Eye (tissue), 1 donor: ENCODE data around the gene ZBTB45.
"Not testable (repeated sequence)": the region's sequence is repeated elsewhere in the genome, so short reads cannot be mapped to it uniquely, and the experiment has no call there.

Source experiments
- DNase-seq: peaks from one replicate; pipeline ENCODE4 v3.0.0-alpha.2; 2015

The ZBTB45 gene

DNA sequence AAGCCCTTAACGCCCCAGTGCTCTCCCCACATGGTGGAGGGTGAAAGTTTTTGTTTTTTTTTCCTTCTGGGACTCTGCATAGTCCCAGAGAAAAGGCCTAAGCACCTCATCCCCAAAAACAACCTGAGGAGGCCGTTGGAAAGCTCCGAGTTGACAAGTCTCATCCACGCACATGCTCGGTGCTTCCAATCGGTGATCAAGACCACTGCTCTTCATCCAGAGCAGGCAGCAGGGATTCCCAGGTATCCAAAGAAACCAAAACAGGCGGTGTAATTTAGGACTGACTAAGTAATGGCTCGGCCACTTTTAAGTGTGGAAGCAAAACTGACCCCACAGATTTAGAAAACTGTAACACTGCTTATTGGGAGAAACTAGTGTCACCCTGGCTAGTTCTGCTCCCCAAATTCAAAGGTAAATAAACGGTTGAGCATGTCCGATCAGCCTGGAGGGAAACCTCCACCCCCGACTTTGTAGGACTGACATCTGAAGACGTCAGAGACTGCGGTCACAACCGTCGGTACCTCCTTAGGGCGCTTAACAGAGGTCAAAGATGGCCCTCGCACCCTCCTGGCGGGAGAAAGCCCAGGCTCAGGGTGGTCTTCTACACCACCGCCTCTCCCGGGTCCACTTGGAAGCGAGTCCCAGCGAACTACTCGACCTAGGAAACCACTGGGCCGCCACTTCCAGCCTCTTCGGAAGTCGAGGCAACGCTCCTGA, 44.5 kb downstream of the ZBTB45 start:
- no peak for DNase-seq

GRCh38 chr19:58474291-58474996, 45.2 kb downstream of the ZBTB45 start:
- DNase-seq, result no peak

- no peak for DNase-seq
Measured at GRCh38 chr19:58473775-58474174, 45.8 kb downstream of the ZBTB45 start.

- no peak for DNase-seq
Measured at GRCh38 chr19:58471736-58472135, 47.9 kb downstream of the ZBTB45 start.

DNA sequence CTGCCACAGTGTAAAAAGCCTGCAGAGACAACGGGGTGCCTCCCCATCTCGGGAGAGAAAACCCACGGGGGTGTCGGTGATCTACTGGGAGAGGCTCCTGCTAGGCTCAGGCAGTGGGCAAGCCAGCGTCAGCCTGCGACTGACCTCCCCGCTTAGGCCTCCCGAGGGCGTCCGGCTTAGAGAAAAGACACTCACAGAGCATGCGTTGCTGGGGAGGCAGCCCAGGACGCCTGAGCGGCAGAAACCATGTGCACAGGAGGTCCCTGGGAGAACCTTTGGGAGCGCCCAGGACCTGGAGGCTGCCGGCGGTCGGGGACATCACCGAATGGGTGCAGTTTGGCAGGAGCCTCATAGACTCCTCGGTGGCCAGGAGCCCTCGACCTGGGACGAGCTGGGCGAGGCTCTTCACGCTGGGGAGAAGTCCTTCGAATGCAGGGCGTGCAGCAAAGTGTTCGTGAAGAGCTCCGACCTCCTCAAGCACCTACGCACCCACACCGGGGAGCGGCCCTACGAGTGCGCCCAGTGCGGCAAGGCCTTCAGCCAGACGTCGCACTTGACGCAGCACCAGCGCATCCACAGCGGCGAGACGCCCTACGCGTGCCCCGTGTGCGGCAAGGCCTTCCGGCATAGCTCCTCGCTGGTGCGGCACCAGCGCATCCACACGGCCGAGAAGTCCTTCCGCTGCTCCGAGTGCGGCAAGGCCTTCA, 48.6 kb downstream of the ZBTB45 start:
- not testable (repeated sequence) for DNase-seq

GRCh38 chr19:58469241-58470013, 50.2 kb downstream of the ZBTB45 start:
- DNase-seq, result no peak

DNA sequence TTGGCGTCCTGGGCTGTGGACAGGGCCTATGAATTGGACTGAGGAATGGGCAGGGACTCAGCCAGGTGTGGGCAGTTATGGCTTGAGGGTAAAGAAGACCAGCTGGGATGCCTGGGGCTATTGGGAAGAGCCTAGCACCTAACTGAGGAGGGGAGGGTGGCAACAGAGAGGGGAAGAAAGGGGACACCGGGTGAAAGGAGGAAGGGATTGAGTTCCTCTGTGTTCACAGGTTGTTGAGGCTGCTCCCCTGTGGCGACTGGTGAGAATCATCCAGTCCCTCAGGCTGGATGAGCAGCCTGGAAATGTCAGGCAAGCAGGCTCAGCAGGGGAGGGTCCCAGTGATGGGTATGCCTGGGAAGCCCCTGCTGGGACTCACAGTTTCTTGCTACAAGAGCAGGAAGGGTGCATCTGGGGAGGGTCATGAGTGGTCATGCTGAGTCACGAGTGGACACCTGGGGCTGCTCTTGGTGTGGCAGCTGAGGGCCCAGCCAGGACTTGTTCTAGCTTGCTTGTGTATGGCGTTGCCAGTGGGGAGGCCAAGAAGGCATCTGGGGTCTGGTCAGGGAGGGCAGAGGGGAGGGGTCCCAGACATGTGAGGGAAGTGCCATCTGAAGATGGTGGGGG, 51.3 kb downstream of the ZBTB45 start:
- DNase-seq, result no peak

DNA sequence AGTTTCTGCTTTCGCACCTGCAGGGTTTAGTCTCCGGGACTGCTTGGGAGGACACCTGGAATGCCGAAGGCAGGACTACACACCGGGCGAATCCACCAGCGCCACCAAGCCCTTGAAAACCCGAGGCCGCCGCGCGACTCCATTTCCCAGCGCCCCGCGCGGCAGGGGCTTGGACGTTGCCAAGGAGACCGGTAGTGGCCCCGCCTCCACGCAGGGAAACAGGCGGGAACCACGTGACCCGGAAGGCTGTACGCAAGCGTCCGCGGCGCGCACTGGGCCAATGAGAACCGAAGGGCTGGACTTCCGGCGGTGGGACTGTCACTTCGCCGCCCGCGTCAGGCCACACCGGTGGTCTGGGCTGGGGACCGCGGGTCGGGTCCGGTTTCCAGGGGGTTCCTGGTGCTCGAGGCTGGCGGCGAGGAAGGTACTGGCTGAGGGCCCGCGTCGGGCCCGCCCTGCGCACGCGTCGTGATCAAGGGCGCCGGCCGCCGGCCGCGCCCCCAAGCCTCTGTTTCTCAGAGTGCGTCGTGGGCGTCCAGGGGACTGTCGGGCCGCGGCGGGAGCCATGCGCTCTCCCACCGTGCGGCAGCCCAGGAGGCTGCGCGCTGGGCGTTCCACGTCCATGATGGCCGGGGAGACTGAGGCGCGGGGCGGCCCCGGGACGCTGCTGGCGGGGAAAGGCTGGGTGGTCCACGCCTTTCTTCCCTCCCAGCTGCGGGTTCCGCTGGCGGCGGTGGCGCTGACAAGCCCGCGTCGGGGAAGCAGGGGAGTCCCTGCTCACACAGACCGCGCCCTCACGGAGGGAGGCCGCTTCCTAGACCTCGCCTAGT, 52.6 kb downstream of the ZBTB45 start, which contains the start of gene ZNF324:
ZNF324 (plus strand) TSS at position 321 of the 830 bp plus-strand sequence. CDS start 2,106 bp downstream, outside the sequence.
- DNase-seq, result peak; percentile 99

DNA sequence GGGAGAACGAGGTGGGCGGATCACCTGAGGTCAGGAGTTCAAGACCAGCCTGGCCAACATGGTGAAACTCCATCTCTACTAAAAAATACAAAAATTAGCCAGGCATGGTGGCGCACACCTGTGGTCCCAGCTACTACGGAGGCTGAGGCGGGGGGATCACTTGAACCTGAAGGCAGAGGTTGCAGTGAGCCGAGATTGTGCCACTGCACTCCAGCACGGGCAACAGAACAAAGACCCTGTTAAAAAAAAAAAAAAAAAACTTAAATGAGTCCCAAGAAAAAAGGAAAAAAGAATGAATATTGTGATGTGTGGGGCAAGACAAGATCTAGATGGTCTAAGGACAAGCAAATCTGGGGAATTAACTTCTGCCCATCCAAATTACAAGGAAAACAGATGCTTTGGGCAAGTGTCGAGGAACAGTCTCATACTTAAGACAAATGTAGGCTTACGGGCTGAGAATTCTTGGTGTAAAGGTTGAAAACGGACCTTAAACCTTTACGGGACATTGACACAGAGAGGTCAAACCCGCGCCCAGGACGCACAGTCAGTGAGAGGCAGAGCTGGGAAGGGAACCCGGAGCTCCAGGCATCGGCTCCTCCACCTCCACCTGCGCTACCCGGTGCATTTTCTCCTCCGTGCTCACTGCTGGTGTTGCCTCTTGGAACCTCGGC, 53.4 kb downstream of the ZBTB45 start:
- no peak for DNase-seq
